ENCODE results near the gene ACTN4.

ACTN4 gene

DNA sequence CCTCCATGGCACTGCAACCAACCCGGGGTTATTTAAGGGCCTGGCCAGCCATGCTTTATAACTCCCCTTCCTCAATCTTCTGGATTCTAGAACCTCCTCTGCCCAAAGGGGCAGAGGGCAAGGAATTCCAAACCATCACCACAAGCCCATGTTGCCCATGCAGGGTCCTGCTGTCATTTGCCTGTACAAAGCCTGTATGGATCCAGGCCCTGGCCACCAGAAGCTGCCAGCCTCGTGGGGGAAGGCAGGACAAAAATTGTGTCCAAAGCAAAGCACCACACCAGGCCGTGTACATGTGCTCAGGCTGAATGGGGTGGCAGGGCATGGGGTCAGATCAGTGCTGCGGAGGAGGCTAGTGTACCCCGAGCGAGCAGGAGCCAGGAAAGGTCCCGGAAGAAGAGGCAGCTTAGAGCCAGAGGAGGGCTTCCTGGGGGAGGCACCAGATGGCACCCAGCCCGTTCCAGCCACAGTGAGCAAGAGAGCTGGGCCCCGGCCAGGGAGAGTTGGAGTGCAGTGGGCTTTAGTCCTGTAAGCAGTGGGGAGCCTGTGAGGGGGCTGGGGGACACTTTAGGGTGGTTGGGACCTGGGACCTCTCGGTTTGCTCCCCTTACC lies 61.1 kb downstream of the ACTN4 start:
- DNase-seq (ENCODE audit: low read depth in 2 of 3, low spot score in 2 of 3) = no peak

DNA sequence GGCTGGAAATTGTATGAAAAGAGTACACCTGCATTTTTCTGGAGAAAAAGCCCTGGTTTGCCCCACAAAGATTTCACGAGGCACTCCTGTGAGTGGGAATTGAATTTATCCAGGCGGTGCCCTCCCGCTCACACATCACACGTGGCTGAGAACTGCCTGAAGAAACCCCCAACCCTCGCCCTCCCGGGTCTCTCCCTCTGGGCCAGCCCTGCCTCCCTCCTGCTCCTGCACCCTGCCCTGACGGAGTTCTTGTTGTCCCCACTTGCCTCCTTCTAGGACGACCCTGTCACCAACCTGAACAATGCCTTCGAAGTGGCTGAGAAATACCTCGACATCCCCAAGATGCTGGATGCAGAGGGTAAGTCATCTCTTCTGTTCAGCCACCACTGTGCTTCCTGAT lies 61.7 kb downstream of the ACTN4 start:
- DNase-seq (ENCODE audit: low read depth in 2 of 3, low spot score in 2 of 3) = no peak

DNA sequence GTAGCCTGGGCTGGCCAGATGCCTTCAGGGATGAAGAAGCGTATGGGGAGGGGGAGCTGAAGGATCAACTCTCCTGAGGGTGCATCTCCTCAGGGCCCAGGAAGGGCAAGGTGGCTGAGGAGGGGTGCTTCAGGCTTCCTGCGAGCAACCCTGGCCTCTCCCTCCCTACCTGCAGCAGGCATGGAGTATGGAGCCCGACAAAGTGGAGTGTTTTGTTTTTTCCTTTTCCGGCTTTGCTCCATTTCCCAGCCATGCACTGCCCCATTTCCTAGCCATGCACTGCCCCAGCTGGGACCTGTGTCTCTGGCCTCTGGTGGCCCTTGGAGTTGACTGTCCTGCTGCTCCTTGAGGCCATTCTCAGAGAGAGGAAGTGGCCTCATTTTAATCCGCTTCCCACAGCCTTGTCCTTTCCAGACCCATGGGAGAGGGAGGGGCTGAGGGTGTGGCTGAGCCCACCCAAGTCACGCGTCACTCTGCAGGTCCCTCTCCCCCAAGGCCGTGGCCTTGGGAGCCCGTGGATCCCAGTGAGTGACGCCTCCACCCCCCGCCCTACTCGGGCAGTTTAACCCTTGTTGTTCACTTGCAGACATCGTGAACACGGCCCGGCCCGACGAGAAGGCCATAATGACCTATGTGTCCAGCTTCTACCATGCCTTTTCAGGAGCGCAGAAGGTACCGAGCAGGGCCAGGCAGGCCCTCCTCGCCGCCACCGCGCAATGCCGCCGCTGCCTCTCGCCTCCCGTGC lies 62.4 kb downstream of the ACTN4 start:
- DNase-seq (ENCODE audit: low read depth in 2 of 3, low spot score in 2 of 3) = no peak

DNA sequence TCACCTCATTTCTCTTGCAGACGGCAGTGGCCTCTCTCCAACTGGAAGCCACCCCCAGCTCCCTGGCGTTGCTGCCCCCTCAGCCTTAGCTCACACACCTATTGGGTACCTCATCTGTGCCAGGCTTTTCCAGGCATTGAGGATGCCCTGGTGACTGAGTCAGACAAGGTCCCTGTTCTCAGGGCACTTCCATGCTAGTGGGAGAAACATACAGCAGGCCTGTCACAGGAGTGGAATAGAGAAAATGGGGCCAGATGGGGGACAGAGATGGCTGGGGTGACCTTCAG lies 62.9 kb downstream of the ACTN4 start:
- no peak for DNase-seq (ENCODE audit: low read depth in 2 of 3, low spot score in 2 of 3)

DNA sequence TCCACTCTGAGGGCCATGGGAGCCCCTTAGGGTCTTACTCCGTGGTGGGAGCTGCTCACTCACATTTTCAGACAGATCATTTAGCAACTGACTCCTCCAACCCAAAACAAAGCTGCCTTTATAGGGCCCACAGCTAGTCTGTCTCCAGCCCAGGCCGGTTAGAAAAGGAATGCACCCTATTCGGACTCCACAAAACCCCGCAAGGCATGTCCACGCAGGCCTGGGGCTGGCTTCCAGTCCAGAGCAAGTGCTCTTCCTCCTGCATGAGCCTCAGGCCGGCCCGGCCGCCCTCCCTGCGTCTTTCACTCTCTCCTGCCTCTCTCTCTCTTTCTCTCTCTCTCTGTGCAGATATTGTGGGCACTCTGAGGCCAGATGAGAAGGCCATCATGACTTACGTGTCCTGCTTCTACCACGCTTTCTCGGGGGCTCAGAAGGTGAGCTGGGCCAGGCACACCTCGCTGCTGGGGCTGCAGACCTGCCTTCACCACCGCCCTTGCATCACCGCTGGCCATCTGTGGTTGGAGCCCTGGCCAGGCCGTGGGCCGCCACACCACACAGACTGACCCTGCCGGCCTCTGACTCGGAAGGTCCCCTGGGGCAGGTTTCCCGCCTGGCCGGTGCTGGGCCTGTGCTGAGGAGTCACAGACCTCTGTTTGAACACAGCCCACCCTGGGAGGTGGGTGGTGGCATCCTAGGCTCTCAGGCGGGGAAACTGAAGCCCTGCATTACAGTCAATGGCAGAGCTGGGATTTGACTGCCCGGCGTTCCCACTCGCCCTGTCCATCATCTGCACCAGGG lies 63.7 kb downstream of the ACTN4 start:
- no peak for DNase-seq (ENCODE audit: low read depth in 2 of 3, low spot score in 2 of 3)

DNA sequence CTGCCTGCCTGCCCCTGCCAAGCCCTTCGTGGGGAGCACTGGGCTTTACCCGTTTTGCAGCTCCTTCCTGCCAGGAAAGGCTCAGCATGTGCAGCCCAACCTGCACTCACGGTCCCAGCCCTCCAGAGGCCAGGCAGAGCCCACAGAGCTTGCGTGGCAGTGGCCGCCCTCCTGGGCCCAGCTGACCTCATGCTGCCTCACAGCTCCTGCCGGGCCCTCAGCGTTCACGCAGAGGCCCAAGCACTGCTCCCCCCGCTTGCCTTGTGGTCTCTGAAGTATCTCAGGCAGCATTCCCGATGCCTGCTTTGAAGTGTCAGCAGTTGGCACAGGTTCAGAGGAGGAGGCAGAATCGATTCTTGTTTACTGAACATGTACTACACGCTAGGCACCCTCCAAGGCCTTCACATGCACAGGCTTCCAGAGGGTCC lies 64.3 kb downstream of the ACTN4 start:
- DNase-seq (ENCODE audit: low read depth in 2 of 3, low spot score in 2 of 3) = no peak

DNA sequence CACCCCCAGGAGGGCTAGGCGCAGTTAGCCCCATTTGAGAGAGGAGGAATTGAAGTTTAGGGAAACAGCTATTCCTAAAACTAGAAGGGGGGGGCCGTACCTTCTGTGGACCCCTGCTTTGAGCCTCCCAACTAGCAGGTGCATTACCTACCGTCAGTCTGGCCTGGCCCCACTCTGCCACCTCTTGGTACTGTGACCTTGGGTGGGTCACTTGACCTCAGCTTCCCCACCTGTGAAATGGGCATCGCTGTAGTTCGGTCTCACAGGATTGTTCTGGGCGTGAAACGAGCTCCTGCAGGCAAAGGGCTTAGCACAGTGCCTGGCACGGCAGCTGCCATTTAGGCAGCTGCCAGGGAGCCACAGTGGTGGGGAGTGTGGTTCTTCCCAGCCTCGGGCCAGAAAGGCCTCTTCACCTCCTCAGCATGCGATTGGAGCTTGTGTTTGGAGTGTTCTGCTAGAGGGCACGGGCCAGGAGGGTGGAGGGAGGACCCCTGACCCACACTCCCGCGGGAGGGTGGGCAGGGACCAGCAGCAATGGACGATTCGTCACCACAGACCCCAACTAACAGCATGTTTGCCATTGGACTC lies 64.8 kb downstream of the ACTN4 start:
- no peak for DNase-seq (ENCODE audit: low read depth in 2 of 3, low spot score in 2 of 3)

DNA sequence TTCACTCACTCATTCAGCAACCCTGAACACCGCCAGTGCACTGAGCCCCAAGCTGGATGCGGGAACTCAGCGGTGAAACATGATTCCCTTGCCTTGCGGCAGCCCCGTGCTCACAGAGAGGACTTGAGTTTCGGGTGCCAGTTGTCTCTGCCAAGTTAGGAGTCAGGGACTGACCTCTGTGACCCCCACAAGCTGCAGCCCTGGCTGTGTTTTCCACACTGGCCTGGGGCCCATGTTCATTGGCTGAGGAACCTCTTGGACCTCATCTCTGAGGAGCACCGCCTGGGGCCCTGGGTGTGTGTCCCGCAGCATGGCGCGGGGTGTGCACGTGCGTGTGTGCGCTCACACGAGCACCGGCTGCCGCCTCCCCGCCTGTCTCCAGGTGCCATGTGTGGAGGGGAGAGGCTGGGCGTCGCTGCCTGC lies 65.8 kb downstream of the ACTN4 start:
- no peak for DNase-seq (ENCODE audit: low read depth in 2 of 3, low spot score in 2 of 3)

DNA sequence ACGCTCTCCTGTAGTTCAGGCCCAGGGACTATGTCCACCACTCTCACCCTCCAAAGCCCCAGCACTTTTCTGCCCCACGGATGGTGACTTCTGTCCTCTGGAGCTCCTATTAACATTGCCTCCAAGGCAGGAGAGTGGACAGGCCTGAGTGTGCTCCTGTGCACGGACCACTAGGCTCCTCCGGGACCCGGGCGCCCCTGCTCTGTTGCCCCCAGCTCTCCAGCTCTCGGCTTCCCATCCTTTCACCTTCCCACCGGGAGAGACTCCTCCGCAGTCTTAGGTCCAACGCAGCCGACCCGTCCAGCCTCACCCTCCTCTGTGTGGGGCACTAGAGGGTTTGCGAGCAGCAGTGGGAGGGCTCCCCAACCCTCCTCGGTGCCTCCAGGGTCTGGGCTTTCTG lies 66.4 kb downstream of the ACTN4 start:
- DNase-seq (ENCODE audit: low read depth in 2 of 3, low spot score in 2 of 3) = no peak

DNA sequence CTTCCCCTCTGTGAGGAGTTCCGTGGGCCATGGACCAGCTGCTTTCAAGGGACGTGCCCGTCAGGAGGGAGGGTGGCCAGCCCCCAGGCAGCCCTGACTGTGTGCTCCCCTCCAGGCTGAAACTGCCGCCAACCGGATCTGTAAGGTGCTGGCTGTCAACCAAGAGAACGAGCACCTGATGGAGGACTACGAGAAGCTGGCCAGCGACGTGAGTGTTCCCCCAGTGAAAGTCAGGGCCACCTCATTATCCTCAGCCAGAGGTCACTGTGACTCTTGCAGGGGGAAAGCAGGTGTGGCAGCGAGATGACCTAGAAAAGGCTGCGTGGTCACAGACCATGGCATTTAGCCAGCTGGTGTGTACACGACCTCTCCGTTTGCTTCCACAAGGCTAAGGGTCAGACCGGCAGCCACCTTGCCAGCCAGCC lies 66.9 kb downstream of the ACTN4 start:
- DNase-seq (ENCODE audit: low read depth in 2 of 3, low spot score in 2 of 3) = no peak

DNA sequence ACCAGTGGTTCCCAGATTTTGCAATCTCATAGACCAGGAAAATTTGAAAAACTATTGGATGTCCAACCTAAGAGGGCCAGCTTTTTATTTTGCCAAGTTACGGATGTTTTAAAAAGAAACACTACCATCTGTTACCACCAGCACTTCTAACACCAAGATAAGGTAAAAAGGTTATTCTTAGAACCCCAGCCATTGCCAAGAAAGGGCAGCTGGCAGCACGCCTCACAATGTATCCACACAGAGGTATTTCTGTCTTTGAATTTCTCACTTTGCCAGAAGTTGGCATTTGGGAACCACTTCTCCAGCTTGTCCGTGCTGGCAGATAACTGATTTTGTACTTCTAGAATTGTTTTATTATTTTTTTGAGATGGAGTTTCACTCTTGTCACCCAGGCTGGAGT lies 68.1 kb downstream of the ACTN4 start:
- no peak for DNase-seq (ENCODE audit: low read depth in 2 of 3, low spot score in 2 of 3)

DNA sequence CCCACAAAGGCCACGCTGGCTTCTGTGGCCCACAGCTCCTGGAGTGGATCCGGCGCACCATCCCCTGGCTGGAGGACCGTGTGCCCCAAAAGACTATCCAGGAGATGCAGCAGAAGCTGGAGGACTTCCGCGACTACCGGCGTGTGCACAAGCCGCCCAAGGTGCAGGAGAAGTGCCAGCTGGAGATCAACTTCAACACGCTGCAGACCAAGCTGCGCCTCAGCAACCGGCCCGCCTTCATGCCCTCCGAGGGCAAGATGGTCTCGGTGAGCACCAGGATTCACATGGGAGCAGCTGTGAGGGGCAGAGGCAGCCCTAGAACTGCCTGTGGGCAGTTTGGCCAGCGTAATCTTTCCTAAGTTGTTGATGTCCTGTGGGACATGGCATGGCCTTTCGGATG lies 69.6 kb downstream of the ACTN4 start:
- DNase-seq (ENCODE audit: low read depth in 2 of 3, low spot score in 2 of 3) = no peak

DNA sequence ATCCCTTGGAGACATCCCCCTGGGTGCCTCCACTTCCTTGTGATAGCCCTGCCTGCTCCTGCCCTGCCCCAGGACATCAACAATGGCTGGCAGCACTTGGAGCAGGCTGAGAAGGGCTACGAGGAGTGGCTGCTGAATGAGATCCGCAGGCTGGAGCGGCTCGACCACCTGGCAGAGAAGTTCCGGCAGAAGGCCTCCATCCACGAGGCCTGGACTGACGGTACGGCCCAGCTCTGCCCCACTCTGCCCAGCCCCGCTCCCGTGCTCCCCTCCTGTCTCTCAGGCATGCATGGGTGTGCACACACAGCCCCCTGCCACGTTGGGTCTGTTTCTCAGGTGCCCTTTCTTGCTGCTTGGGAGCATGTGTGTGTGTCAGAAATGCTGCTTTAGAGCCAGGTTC lies 70.4 kb downstream of the ACTN4 start:
- DNase-seq (ENCODE audit: low read depth in 2 of 3, low spot score in 2 of 3) = no peak

DNA sequence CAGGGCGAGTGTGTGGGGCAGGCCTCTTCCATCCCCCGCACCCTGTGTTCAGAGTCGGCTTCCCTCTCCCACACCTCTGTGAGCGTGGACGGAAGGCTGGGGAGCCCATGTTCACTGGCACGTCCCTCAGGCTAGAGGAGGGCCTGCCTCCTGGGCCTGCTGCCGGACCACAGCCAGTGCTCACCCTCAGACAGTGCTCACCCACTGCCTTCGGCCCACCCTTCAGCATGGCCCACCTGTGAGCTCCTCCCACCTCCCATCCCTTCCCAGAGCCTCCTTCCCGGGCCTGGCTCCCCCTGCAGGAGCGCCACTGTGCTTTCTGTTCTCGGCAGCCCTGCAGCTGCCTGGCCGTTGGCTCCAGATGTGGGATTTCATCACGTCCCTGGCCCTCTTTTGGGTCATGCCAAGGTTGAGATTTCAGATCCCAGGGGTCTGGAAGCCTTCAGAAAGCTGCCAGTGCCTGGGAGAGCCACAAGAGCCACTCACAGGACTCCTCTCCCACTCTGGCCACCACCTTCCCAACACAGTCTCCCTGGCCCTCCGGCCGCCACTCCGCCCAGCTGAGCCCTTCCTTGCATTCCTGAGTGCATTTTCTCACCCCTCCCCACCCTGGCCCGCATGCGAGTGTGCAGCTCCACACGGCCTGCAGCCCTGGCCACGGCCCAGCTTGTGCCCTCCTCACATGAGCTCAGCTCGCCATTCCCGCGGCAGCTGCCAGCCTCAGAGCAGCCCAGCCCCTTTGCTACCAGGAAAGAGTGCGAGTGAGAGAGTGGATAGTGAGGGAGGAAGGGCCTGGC lies 71.5 kb downstream of the ACTN4 start:
- DNase-seq (ENCODE audit: low read depth in 2 of 3, low spot score in 2 of 3) = no peak

DNA sequence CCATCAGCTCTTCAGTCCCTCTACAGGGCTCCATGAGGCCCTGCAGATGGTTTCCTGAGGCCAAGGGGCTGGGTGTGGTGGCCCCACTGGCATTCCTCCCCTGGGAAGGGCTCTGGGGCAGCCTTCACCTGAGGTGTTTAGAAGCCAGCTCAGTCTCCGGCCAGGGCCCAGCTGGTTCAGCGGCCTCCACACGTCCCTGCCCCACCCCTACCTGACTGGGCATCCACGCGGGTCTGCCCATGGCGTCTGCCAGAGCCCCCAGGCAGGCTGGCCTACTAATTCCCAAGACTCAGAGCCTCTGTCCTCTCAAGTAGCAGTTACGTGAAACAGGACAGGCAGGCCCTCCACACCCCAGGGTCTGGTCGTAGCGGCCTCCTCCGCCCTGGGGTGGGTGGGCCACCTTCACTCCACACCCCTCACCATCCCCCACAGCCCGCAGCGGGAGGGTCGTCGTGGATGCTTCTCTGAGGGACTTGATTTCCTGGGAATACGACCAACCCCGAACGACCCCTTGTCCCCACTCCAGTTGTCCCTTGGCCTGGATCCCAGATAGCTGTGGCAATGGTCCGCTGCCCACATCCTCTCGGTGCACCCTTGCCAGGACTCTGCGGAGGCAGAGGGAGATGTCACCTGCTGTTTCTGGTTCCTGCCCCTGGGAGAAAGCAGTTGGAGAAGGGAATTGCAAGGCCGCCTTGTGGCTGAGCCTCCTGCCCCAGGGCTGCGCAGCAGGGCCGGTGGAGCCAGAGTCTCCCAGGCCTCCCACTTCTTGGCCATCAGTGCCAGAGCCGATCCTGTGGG lies 72.5 kb downstream of the ACTN4 start:
- DNase-seq (ENCODE audit: low read depth in 2 of 3, low spot score in 2 of 3) = no peak

DNA sequence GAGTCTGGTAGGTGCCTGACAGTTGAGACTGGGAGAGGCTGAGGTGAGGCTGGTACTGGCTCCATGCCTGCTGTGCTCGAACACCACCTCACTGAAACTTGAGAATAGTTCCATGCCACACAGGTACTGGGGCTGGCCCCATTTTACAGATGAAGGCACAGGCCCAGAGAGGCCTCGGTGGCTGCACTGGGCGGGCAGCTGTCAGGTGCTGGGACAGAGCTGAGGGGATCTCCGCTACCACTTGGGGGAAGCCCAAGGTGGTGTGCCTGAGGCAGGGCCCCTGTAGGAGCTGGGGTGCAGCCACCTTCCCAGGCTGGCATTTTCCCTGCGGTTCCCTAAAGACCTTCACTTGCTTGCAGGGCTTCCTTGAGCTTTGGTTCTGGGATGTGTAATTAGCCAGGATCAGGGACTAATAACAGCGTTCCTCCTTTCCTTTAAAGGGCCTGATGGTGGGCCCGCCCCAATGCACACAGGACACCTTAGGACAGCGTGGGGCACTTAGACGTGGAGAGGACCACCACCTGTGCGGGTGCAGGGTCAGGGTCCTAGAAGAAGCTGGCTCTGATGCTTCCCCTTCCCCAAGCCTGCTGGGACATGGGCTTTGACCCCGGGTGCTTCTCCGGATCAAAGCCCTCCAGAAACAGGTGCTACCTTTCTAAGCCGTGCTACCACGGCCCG lies 73.2 kb downstream of the ACTN4 start:
- no peak for DNase-seq (ENCODE audit: low read depth in 2 of 3, low spot score in 2 of 3)

DNA sequence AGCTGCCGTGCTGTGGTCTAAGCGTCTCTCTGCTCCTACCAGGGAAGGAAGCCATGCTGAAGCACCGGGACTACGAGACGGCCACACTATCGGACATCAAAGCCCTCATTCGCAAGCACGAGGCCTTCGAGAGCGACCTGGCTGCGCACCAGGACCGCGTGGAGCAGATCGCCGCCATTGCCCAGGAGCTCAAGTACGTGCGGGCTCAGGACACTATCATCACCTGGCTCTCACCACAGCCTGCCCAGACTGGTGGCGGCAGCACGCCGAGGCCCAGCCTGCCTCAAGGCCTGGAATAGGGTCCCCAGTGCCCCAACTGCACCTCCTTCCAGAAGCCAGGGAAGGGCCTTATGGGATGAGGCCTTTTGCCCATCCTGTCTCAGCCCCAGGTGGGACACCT lies 74.0 kb downstream of the ACTN4 start:
- DNase-seq (ENCODE audit: low read depth in 2 of 3, low spot score in 2 of 3) = no peak

DNA sequence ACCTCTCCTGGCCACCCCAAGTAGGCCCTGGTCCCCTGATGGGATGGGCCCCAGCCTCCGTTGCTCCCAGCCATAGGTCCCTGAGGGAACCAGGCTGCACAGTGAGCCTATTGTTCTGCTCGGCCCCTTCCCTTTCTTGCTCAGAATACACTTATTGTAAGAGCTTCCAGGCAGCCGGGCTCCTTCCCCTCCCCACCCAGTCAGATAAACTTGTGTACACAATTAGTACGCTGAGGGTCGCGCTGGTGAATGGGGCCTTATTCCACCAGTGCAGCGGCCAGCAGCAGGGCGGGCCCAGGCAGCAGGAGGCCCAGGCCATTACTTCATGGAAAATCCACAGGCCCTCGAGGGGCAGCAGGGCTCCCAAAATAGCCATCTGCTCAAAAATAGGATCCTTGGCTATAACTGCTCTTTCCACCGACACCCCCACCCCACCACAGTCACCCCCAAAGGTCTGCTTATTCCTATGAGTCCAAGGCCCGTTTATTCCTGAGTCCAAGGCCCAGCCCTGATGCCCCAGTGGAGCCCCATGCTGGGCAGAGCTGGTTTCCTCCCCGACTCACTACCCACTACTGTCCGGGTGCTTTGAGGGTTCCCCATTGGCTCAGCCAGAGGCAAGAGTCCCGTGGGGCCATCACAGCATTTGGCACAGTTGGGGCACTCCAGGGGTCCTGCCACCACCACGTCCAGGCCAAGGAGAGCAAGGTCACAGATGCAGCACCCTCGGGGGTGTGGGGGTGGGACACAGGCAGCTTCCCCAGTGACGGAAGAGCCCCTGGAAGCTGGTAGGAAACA lies 74.7 kb downstream of the ACTN4 start:
- DNase-seq (ENCODE audit: low read depth in 2 of 3, low spot score in 2 of 3) = no peak

DNA sequence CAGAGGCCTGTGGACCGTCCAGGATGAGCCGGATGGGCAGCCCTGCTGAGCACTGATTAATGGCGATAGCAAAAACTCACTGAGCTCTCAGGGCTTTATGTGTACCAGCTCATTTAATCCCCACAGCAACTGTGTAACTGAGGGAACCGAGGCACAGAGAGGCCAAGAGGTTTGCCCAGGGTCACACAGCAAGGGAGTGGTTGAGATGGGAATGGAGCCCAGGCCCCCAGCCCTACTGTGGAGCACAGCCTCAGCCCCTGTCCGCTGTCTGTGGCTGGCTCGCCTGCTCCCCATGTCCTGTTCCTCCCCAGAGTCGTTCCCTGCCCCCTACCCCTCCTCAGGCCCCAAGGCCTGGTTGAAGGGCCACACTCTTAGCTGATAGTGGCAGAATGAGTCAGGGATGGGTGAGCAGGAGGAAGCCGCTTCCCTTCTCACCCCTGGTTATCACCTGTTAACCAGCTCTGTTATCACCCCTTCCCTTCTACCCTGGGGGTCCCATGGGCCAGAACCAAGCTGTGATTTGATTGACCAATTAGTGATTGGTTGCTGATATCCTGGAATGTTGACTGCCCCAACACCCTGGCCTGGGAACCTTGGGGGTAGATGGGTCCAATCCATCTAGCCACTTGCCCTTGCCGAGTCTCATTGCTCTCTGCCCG lies 75.6 kb downstream of the ACTN4 start:
- DNase-seq (ENCODE audit: low read depth in 2 of 3, low spot score in 2 of 3) = no peak

All from activated CD8-positive, alpha-beta memory T cell treated with anti-CD3 and anti-CD28 coated beads for 48 hours (primary cell).